HFFc6 (cell line): Measurements from ENCODE around the gene ANGPTL8. TPM values are rescaled to one million over a fixed set of nuclear protein-coding genes. Genes with fewer than 3 reads are reported as not detected.

Experiments used
- DNase-seq: peaks from one replicate; pipeline ENCODE4 v3.0.0-alpha.2; 2018
- H3K27ac Mint-ChIP-seq: 2 replicates; pipeline ENCODE4 v1.8.0; 2020; ENCODE audit warnings: mild to moderate bottlenecking, mixed read lengths
- H3K27me3 Mint-ChIP-seq: 2 replicates; pipeline ENCODE4 v1.8.0; 2021; ENCODE audit warnings: mild to moderate bottlenecking, moderate library complexity, mixed read lengths; ENCODE audit not compliant: insufficient read depth
- H3K36me3 Mint-ChIP-seq: 2 replicates; pipeline ENCODE4 v1.8.0; 2021; ENCODE audit warnings: low read depth, mixed read lengths
- H3K4me1 Mint-ChIP-seq: 2 replicates; pipeline ENCODE4 v1.8.0; 2020; ENCODE audit warnings: low read depth, mixed read lengths
- H3K4me3 Mint-ChIP-seq: 2 replicates; pipeline ENCODE4 v1.8.0; 2020; ENCODE audit warnings: mild to moderate bottlenecking, moderate library complexity, mixed read lengths
- H3K9me3 Mint-ChIP-seq: 2 replicates; pipeline ENCODE4 v1.8.0; 2020; ENCODE audit warnings: mild to moderate bottlenecking, mixed read lengths
- CTCF ChIP-seq: fragments of 200-600 bp; sonication (generic); IDR thresholded peaks from 2 replicates; pipeline ENCODE4 v1.5.0; 2021; ENCODE audit warnings: antibody characterized with exemption, mild to moderate bottlenecking
- total RNA-seq, 6 experiments: library from RNA; stranded (reverse); fragmentation: NEBNext Ultra II Directional; extraction: Animal tissue kit (Norgen Biotek cat#: 25700); gene quantifications; 2 replicates in 1 of 6; 3 replicates in 5 of 6; pipeline ENCODE4 v1.2.3, GENCODE V29; 2021

Gene ANGPTL8
- total RNA-seq, 6 experiments from 2014 or later = not detected

DNA sequence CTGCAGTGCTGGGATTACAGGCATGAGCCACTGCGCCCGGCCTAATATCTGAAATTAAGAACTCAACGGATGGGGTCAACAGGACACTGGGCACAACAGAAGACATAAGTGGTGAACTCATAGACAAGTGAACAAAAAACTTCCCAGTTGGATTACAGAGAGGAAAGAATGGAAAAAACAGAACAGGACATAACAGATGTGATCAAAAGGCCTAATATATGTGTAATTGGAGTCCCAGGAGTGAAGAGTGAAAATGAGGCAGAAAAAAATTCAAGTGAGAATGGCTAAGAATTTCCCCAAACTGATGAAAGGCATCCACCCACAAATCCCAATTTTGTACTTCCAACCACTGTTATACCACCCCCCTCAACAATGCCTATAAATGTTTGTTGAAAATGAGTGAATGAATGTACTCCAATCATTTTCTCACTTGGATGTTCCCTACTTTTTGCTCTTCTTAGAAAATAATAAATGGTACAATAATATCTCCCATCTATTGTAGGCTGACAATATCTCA lies 18.3 kb upstream of the ANGPTL8 start:
- Mint-ChIP-seq H3K9me3 (peaks cover 17% of the 10 kb centered on the region), H3K36me3 (peaks cover 35% of the 10 kb centered on the region)

DNA sequence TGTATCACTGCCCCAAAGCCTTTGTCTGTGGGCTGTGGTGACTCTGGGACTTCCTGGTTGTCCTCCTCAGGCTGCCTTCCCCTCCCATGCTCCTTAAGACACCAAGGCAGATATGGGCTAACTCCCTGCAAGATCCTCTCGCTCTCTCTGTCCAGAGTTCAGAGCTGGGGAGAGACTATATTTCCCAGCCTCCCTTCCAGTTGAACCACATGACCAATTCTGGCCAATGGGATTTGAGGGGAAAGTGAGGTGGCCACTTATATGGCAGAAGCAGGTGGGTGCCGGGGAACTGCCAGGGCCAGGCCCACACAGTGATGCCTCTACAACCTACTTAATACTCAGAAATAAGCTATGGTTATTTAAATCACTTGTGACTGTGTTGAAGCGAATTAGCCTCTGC lies 16.2 kb upstream of the ANGPTL8 start:
- DNase-seq = no peak
- peaks cover 1% of the 10 kb centered on the region; the same call in 1 of the 2 replicates for H3K27me3 Mint-ChIP-seq
- no peak for TF ChIP-seq CTCF
- H3K9me3 Mint-ChIP-seq = peaks cover 17% of the 10 kb centered on the region
- H3K4me1 Mint-ChIP-seq = no peaks in the 10 kb centered on the region
- peaks cover 34% of the 10 kb centered on the region for H3K36me3 Mint-ChIP-seq
- no peak overlapping the region for H3K4me3 Mint-ChIP-seq
- no peak overlapping the region for H3K27ac Mint-ChIP-seq

More for the DNA sequence above, 18.3 kb upstream of the ANGPTL8 start:
- no peak for DNase-seq
- H3K4me1 Mint-ChIP-seq = no peaks in the 10 kb centered on the region
- H3K4me3 Mint-ChIP-seq = no peak overlapping the region
- peaks cover 1% of the 10 kb centered on the region; the same call in 1 of the 2 replicates for H3K27me3 Mint-ChIP-seq
- TF ChIP-seq CTCF = no peak
- H3K27ac Mint-ChIP-seq = no peak overlapping the region

DNA sequence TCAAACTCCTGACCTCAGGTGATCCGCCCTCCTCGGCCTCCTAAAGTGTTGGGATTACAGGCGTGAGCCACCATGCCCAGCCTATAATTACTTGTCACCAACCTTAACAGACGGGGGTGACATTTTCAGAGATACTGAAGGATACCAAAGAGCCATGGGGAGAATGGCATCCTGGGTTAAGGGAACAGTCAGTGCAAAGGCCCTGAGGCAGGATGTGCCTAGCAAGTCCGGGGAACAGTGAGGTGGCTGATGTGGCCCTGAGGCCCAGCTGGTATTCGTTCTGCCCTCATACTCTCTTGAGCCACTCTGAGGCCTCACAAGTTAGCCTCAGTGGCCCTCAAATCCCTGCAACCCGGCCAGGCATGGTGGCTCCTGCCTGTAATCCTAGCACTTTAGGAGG lies 15.0 kb upstream of the ANGPTL8 start:
- no peak for DNase-seq
- Mint-ChIP-seq H3K4me3 (no peak overlapping the region), H3K36me3 (peaks cover 34% of the 10 kb centered on the region), H3K9me3 (peaks cover 17% of the 10 kb centered on the region), H3K4me1 (no peaks in the 10 kb centered on the region), H3K27ac (no peak overlapping the region), H3K27me3 (peaks cover 1% of the 10 kb centered on the region; the same call in 1 of the 2 replicates)
- TF ChIP-seq CTCF = no peak

- peaks cover 31% of the 10 kb centered on the region for H3K36me3 Mint-ChIP-seq
- H3K9me3 Mint-ChIP-seq = peaks cover 17% of the 10 kb centered on the region
- TF ChIP-seq CTCF = no peak
- H3K4me3 Mint-ChIP-seq = no peak overlapping the region
- DNase-seq = no peak
- no peak overlapping the region for H3K27ac Mint-ChIP-seq
- H3K27me3 Mint-ChIP-seq = peaks cover 4% of the 10 kb centered on the region
- H3K4me1 Mint-ChIP-seq = no peaks in the 10 kb centered on the region
Observed at GRCh38 chr19:11225172-11225571, 14.2 kb upstream of the ANGPTL8 start.

DNA sequence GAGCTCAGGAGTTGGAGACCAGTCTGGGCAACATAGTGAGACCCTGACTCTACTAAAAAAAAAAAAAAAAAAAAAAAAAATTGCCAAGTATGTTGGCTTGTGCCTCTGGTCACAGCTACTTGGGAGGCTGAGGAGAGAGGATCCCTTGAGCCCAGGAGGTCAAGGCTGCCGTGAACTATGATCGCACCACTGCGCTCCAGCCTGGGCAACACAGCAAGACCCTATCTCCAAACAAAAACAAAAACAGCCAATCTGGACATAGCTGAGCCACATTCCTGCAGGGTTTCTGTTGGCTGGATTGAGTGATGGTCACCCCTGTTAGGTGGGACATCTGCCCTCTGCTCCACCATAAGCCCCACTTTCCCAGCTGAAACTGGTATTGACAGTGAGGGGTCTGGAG lies 13.6 kb upstream of the ANGPTL8 start:
- Mint-ChIP-seq H3K27me3 (peaks cover 6% of the 10 kb centered on the region), H3K36me3 (peaks cover 25% of the 10 kb centered on the region), H3K4me1 (no peaks in the 10 kb centered on the region), H3K9me3 (peaks cover 10% of the 10 kb centered on the region), H3K4me3 (no peak overlapping the region), H3K27ac (no peak overlapping the region)
- DNase-seq = no peak
- no peak for TF ChIP-seq CTCF

DNA sequence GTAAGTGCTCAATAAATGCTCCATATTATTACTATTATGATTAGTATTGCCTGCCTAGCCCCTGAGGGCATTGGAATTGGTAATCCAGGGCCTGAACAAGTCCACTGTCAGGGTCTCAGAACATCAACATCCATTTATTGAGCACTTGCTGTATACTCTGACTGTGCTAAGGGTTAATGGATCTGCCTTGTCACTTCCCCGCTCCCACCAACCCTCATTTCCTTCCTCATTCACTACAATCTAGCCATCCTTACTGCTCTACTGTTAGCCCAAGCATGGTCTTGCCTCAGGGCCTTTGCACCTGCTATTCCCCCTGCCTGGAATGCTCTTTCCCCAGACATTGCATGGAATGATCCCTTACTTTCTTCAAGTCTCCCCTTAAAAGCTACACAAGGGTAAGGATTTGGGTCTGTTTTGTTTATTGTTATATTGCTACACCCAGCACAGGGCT lies 12.7 kb upstream of the ANGPTL8 start:
- peaks cover under 1% of the 10 kb centered on the region for H3K9me3 Mint-ChIP-seq
- no peak for DNase-seq
- no peak overlapping the region for H3K27ac Mint-ChIP-seq
- no peaks in the 10 kb centered on the region for H3K4me1 Mint-ChIP-seq
- H3K36me3 Mint-ChIP-seq = peaks cover 15% of the 10 kb centered on the region
- TF ChIP-seq CTCF = no peak
- peaks cover 5% of the 10 kb centered on the region for H3K27me3 Mint-ChIP-seq
- no peak overlapping the region for H3K4me3 Mint-ChIP-seq
